NCI-H510A (cell line): ENCODE measurements around the gene SDHAF1.
"Not testable (repeated sequence)": the region's sequence is repeated elsewhere in the genome, so short reads cannot be mapped to it uniquely, and the experiment has no call there.

Experiments used
- DNase-seq: peaks from one replicate; lab custom pipeline; 2025; lab: John Stamatoyannopoulos, UW

Gene SDHAF1, protein sequence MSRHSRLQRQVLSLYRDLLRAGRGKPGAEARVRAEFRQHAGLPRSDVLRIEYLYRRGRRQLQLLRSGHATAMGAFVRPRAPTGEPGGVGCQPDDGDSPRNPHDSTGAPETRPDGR

DNA sequence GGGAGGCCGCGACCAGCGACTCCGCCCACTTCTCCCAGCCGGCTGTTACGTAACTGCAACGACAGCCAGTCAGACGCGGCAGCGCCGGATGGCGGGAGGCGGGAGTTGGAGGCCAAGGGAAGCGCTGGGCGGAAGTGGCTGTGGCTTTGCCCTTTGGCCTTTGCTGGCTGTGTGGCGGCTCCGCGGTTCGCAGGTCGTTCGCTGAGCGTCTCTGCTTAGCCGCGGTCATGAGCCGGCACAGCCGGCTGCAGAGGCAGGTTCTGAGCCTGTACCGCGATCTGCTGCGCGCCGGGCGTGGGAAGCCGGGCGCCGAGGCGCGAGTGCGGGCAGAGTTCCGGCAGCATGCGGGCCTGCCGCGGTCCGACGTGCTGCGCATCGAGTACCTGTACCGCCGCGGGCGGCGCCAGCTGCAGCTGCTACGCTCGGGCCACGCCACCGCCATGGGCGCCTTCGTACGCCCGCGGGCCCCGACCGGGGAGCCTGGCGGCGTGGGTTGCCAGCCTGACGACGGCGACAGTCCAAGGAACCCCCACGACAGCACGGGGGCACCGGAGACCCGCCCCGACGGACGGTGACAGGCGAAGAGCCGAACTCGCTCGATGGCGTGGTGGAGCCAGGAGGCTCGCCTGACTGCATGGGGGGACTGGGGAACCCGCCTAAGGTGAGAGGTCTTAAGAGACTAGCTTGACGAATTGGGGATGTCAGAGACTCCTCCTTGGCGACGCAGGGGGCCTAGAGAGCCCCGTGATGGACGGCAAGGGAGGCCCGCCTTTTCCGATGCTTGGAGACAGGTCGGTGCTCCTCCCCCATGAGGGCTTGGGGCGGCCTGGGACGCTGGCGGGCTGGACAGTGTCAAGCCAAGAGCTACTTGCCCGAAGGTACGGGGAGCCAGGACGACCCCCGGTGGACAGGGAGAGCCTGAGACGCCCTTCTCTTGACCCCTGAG is at the start of gene SDHAF1:
Gene SDHAF1, plus strand, starts transcription at position 141 of the 946 bp plus-strand sequence. Its CDS starts 87 bp downstream, at position 228.
- peak; percentile 86 for DNase-seq

DNA sequence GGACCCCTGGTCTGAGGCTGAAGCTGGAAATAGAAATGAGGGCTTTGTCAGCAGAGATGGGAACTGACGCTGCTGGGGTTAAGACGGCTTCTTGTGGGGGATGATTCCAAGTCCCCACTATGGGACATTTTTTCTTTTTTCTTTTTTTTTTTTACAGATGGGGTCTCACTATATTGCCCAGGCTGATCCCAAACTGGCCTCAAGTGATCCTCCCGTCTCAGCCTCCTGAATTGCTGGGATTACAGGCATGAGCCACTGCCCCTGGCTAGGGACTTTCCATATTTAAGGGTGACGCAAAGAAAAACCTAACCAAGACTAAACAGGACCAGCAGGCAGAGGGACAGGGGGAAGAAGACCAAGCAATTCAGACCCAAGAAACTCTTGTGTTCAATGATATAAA is 48.8 kb upstream of the SDHAF1 start:
- DNase-seq = no peak

DNA sequence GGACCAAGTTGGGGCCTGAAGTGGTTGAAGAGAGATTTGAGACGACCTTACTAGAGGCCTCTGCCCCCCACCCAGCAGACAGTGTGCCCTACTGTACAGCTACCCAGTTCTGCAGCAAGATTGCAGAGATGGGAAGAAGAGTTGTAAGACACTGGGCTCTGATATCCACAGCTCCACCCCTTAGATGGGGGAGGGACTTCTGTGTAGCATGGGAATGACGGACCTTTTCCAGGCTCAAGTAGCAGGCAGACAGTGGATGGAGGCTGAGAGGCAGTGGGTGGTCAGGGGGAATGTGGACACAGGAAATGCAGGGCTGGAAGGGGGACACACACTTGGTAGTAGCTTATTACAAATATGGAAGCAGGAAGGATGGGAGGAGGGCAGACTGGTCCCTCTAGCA is 45.9 kb upstream of the SDHAF1 start:
- DNase-seq = no peak

DNA sequence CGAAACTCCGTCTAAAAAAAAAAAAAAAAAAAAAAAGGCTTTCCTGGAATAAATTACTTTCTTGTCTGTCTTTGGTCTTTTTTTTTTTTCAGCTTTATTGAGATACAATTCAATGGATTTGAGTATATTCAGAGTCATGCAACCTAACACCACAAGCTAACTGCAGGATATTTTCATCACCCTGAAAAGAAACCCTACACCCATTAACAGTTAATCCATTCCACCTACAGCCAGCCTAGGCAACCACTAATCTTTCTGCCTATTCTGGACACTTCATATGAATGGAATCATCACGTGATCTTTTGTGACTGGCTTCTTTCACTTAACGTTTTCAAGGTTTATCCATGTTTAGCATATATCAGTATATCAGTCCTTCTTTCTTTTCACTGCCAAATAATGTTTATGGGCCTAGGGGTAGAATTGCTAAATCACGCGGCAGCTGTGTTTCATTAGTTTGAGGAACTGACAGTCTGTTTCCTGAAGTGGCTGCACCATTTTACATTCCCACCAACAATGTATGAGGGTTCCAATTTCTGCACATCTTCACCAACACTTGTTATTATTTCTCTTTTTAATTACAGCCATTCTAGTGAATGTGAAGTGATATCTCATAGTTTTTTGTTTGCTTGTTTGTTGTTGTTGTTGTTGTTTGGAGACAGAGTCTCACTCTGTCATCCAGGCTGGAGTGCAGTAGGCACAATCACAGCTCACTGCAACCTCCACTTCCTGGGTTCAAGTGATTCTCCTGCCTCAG is 38.9 kb upstream of the SDHAF1 start:
- DNase-seq = no peak

DNA sequence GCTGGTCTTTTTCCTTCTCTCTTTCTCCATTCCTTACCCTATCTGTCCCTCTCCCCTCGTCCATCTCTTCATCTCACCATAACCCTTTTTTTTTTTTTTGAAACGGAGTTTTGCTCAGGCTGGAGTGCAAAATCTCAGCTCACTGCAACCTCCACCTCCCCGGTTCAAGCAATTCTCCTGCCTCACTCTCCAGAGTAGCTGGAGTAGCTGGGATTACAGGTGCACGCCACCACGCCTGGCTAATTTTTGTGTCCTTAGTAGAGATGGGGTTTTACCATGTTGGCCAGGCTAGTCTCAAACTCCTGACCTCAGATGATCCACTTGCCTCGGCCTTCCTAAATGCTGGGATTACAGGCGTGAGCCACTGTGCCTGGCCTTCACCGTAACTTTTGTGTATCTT is 37.6 kb upstream of the SDHAF1 start:
- DNase-seq = not testable (repeated sequence)

DNA sequence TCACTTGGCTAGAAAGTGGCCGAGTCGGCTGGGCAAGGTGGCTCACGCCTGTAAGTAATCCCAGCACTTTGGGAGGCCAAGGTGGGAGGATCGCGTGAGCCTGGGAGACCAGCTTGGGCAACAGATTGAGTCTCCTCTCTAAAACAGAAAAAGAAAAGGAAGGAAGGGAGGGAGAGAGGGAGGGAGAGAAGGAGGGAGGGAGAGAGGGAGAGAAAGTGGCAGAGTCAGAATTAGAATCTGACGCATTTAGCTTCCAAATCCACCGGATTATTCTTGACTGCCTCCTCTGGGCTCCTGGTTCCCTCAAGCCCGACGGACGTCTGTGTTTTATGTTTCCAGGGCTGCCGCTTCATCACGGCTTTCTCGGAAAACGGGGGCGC is 36.3 kb upstream of the SDHAF1 start:
- no peak for DNase-seq

DNA sequence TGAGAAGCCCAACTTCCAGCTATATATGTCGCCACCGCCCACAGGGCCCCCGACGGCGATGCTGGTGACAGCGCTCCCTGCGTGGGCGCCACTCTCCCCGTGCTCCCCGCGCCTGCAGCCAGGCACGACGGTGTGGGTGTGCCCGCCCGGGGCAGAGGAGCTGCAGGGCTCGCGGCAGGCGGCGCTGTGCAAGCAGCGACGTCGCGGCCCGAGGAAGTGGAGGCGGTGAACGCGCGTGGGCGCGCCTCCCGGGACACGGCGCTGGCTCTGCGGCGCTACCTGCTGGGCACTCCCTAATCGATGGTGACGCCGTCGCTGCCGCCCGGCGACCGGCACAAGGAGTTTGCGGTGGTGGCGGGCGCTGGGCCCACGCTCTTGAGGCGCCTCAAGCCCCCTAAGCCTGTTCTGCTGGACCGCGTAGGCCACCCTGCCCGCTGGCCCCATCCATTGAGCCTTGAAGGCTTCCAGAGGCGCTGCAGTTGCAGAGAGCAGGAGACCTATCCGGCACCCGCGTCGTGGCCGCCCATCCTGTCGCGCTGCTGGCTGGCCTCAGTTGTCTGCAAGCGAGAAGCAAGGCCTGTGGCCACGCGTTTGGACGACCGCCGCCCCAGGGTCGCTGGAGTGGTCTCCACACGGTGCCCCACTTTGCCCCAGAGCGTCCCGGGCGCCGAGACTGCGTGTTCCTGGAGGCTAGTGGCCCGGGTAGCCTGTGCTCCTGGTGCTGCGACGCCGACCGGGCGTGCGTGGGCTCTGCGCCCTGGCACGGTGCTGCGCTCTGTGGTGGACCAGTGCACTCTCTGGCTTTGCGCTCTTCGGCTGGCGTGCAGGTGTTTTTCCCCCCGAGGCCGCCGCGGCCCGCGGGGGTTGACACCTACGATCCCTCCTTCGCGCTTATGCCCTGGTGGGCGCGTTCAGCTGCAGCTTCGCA is 35.7 kb upstream of the SDHAF1 start:
- DNase-seq = no peak

DNA sequence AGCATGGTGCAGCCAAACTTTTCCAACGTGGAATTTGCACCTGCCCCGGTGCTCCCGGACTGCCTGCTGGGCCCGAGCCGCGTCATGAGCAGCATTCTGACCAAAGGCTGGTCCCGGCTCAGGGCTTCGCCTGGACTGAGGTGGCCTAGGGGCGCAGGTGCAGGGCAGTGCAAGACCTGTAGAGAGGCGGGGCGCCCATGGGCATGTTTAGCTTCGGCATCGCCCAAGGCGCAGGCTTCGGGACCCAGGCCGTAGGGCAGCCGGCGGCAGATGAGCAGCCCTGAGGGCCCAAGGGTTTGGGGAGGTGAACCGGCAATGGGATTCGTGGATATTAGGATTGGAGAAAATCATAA is 35.0 kb upstream of the SDHAF1 start:
- DNase-seq = no peak

DNA sequence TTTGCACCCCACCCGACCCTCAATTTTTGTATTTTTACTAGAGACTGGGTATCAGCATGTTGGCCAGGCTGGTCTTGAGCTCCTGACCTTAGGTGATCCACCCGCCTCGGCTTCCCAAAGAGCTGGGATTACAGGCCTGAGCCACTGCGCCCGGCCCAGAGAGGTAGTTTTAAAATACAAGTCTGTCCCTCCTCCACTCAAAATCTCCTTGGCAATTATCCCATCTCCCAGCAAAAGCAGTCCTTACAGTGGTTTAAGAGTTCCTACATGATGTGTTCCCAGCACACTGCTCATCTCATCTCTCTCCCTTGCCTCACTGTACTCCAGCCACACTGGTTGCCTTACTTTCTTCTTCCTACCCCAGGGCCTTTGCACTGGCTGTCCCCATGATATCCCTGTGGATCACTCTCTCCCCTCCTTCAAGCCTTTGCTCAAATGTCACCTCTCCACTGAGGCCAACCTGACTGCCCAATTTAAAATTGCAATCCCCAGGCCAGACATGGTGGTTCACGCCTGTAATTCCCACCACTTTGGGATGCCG is 34.5 kb upstream of the SDHAF1 start:
- DNase-seq = no peak

DNA sequence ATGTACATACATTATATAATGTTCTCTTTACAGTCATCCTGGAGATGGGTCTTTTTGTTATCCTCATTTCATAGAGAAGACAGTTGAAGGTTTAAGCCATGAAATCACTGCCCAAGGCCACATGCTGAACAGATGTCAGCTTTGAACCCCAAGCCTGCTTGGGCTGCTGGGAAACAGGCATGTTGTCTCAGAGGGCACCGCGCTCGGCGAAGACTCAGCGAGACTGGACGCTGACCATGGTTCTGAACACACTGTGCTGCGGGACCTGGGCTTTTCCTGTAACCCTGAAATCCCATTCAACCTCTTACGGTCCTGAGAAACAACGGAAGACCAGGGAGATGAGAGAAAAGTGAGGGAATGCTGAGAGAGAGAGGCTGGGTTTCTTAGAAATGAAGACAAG is 31.5 kb upstream of the SDHAF1 start:
- DNase-seq = no peak

DNA sequence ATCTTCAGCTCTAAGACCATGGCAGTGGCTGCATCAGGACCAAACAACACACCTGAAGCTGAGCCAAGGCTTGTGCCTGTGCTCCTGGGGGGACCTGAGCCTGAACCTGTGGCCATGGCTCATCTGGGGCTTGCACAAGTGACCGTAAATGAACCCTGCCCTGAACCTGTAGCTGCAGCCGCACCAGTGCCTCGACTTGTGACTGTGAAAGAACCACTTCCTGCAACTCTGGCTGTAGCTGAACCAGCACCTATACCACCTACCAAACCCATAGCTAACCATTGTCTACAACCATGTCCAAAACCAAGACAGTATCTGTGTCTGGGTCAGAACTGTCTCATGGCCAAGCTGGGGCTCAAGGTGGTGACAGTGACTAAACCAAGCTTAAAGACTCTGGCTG is 28.2 kb upstream of the SDHAF1 start:
- no peak for DNase-seq

DNA sequence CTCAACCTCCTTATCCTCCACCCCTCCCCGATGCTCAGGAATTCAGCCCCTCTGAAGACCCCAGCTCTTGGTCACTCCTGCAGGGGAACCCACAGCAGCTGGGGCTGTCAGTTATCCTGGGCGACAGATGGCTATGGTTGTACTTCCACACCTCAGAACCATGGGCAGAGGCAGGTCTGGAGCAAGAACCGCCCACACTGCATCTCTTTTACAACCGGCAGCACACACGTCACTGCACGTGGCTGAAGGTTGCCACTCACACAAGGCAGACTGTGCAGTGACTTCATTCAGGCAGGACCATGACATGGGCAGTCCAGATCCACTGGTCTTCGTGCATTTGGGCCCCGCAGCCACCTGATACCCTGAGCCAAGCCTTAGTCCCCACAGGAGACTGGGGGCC is 21.5 kb upstream of the SDHAF1 start:
- DNase-seq = no peak

DNA sequence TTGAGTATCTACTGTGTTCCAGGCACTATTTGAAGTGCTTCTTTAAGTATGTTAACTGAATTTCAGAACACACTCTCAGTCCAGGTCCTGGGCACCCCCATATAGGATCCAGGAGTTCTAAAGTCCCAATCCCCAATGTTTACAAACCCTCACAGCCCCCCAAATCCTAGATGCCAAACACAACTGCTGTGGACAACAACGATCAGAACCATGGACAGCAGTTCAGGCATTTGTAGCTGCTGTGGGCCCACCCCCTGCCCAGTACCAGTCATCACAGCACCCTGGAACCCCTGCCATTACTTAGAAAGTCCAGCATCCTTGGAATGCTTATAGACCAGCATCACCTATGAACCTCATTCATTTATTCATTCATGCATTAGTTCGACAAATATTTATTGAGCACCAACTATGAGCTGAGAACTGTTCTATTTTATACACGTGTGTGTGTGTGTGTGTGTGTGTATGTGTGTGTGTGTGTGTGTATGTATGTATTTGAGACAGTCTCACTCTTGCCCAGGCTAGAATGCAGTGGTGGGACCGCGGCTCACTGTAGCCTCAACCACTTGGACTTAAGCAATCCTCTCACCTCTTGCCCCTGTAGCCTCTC is 19.3 kb upstream of the SDHAF1 start:
- DNase-seq = no peak

DNA sequence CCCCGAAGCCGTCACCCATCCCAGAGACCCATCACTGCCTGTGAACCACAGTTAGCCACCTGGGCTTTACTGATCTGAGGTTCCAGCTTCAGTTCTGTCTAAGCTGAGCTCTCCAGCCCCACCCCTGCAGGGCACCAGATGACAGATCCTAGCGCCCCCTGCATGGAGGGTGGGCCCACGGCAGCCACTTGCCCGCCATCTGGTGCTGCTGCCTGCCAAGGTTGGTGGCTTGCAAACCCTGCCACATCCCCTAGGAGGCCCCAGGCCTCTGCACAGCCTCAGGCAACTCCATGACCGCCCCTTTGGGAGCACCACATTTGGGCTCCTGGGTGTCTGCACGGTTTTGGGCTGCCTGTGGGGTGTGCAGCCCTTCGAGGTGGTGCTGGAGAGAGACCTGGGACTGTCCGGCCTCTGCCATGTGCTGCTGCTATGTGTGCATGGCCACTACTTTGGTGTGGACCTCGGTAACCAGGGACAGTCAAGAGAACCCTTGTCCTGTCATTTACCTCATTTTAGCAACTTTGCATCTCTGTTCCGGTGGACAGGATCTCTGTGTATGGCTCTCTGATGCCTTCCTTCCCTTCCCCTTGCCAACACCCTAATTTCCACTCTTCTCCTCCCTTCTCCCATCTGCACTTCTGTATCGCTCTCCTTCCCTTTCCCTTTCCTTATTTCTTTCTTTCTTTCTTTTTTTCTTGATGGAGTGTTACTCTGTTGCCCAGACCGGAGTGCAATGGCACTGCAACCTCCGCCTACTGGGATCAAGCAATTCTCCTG is 17.4 kb upstream of the SDHAF1 start:
- DNase-seq = peak; percentile 12

DNA sequence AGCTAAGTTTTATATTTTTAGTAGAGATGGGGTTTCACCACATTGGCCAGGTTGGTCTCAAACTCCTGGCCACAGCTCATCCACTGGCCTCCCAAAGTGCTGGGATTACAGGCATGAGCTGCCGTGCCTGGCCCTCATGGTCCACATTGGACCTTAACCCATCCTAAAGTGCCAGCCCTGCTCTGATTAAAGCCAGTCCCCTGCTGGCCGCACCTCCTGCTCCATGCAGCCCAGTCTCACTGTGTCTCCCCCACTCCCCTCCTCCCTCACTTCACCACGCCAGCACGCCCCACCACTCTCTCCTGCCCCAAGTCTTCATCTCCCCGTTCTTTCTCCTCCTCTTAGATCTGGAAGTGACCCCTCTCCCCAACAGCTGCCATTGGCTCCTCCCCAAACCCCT is 16.7 kb upstream of the SDHAF1 start:
- no peak for DNase-seq

DNA sequence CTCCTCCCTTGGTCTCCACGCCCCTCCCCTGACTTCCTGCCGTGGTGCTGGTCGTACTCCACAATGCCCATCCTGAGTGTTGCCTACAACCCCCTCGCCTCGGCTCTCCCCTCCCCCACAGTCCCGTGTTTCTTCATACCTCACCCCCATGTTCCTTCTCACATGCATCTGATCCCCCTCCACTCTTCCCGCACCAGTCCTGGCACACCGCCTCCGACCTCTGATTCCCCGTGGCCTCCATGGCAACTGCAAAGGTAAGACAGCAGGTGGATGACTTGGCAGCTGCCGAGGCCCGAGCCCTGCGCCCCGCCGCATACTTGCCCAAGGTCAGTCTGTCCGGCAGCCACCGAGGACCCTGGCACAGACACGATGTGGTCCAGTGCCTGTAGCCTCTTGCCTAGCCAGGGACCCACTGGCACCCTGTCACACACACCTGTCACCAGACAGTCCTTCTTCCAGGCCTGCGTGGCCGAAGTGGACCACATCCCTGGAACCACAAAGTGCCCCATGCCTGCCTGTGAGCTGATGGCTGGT is 16.1 kb upstream of the SDHAF1 start:
- no peak for DNase-seq

DNA sequence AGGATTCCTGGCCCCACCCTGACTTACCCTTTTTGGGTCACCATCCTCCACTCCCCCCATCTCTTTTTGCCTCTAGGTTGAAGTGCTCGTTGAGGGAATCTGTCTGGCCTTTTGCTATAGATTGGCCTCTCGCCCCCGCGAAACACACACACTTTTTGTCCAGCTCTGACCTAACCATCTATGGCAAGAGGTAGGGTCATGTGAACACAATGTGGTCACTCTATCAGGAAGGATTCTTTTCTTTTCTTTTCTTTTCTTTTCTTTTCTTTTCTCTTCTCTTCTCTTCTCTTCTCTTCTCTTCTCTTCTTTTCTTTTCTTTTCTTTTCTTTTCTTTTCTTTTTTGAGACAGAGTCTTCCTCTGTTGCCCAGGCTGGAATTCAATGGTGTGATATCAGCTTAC is 14.0 kb upstream of the SDHAF1 start:
- not testable (repeated sequence) for DNase-seq

DNA sequence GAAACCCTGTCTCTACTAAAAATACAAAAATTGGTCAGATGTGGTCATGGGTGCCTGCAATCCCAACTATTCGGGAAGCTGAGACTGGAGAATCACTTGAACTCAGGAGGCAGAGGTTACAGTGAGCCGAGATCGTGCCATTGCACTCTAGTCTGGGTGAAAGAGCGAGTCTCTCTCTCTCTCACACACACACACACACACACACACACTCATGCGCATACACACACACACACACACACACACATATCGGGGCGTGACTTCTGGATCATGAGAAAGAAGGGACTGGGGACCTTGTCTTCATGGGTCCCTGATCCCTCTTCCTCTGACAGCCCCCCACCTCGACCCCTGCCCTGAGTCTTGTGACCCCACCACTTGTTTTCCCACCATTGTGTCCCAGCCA is 11.8 kb upstream of the SDHAF1 start:
- no peak for DNase-seq

DNA sequence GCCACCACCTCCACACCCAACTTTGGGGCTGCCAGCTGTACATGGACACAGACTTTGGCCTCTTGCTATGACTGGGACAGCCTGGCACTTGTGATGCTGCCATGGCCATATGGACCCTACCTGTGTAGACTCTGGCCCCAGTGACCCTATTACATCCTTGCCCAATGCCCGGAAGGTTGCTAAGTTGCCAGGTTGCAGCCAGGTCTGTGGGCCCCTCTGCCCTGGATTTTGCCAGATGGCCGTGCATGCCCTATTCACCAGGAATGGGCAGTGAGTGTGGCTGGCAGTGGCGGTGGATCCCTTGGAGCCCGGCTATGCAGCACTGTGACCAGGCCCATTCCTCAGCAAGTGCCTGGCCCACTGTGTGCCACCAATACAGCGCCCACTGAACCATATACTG is 8.9 kb upstream of the SDHAF1 start:
- DNase-seq = no peak
